Body of pancreas (tissue), 4 donors: ENCODE data around the gene PDE1A. TPM values are rescaled to one million over a fixed set of nuclear protein-coding genes. Genes with fewer than 3 reads are reported as not detected.

ENCODE experiments used
- ATAC-seq: fragments of 150-250 bp; one replicate; pipeline ENCODE4 v1.9.1; 2016
- DNase-seq, 4 donors: peaks; one replicate each; pipeline ENCODE4 v3.0.0-alpha.2; 2019
- H3K27ac ChIP-seq, 4 donors: fragments of 200-600 bp; sonication (generic); 1 replicate in 3 of 4; 2 replicates in 1 of 4; pipeline versions ENCODE4 v1.5.1 to v1.6.1; 2016 to 2019; ENCODE audit warnings: mild to moderate bottlenecking in 1 of 4, mixed read lengths in 1 of 4, moderate library complexity in 1 of 4
- H3K27me3 ChIP-seq, 2 donors: fragments of 200-600 bp; sonication (generic); one replicate each; pipeline ENCODE4 v1.6.0; 2016; ENCODE audit warnings: mild to moderate bottlenecking in 1 of 2
- H3K36me3 ChIP-seq, 2 donors: fragments of 200-600 bp; sonication (generic); replicated peaks in 1 of 2; 2 replicates each; pipeline ENCODE4 v1.5.1; 2016; ENCODE audit warnings: low read depth in 2 of 2; ENCODE audit not compliant: insufficient read depth in 1 of 2
- H3K4me1 ChIP-seq: fragments of 200-600 bp; sonication (generic); one replicate; pipeline ENCODE4 v1.6.0; 2016
- H3K4me3 ChIP-seq, 2 donors: fragments of 200-600 bp; sonication (generic); 1 replicate in 1 of 2; 2 replicates in 1 of 2; pipeline ENCODE4 v1.5.1; 2016 to 2019
- H3K9me3 ChIP-seq, 3 donors: fragments of 200-600 bp; sonication (generic); 1 replicate in 2 of 3; 2 replicates in 1 of 3; pipeline ENCODE4 v1.5.1; 2016
- POLR2A ChIP-seq, 3 donors: fragments of 450-650 bp; IDR thresholded peaks; one replicate each; pipeline ENCODE4 v1.6.1; 2016; ENCODE audit warnings: antibody characterized with exemption in 3 of 3, mild to moderate bottlenecking in 2 of 3
- WGBS, 2 donors: methylation state at CpG; one replicate each; pipeline ENCODE4 v1.1.5; 2017; 5-methylcytosine and 5-hydroxymethylcytosine counted together
- intact Hi-C: fragments of 100-400 bp; cut with DNase I; formaldehyde crosslinking; loops from one replicate; pipeline ENCODE4 v1.15.1; 2023
- total RNA-seq, 2 donors: library from RNA; depleted of rRNA; stranded (reverse); fragments of >200 nt; gene quantifications; one replicate each; pipeline ENCODE4 v1.1.0, GENCODE V29; 2016
- TF ChIP-seq, protein P1 (sequence below), 7 experiments: fragments of 450-650 bp in 4 of 7; fragments of 200-600 bp in 3 of 7; sonication (generic) in 3 of 7; IDR thresholded peaks; one replicate each; pipeline ENCODE4 v1.5.1; 2016 to 2019; ENCODE audit warnings: antibody characterized with exemption in 7 of 7

PDE1A gene
- total RNA-seq, 2 donors from 2014 or later = 4.0 to 4.2 TPM

DNA sequence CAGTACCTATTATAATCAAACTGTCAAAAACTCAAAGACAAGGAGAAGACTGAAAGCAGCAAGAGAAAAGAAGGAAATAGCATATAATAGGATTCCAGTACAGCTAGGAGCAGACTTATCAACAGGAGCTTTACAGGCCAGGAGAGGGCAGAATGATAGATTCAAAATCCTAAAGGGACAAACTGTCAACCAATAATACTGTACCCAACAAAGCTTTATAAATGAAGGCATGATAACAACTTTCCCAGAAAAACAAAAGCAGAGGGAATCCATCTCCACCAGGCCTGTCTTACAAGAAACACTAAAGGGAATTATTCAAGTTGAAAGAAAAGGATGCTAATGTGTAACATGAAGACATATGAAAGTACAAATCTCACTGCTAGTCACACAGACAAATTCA is 42.0 kb downstream of the PDE1A start:
- H3K9me3 ChIP-seq = peaks cover 0 to 5% (median 0%) of the 10 kb centered on the region in 3 donors
- TF ChIP-seq, protein P1, sequence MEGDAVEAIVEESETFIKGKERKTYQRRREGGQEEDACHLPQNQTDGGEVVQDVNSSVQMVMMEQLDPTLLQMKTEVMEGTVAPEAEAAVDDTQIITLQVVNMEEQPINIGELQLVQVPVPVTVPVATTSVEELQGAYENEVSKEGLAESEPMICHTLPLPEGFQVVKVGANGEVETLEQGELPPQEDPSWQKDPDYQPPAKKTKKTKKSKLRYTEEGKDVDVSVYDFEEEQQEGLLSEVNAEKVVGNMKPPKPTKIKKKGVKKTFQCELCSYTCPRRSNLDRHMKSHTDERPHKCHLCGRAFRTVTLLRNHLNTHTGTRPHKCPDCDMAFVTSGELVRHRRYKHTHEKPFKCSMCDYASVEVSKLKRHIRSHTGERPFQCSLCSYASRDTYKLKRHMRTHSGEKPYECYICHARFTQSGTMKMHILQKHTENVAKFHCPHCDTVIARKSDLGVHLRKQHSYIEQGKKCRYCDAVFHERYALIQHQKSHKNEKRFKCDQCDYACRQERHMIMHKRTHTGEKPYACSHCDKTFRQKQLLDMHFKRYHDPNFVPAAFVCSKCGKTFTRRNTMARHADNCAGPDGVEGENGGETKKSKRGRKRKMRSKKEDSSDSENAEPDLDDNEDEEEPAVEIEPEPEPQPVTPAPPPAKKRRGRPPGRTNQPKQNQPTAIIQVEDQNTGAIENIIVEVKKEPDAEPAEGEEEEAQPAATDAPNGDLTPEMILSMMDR (IDR thresholded peaks at IDR 0.05) = no peak
- no peak for TF ChIP-seq POLR2A (IDR thresholded peaks at IDR 0.05)
- DNase-seq = no peak
- ATAC-seq = no peak
- intact Hi-C loops = no loop called here
- H3K27me3 ChIP-seq = no peaks in the 10 kb centered on the region
- no peaks in the 10 kb centered on the region for H3K36me3 ChIP-seq
- no peak overlapping the region for H3K4me3 ChIP-seq
- H3K4me1 ChIP-seq = peaks cover under 1% of the 10 kb centered on the region
- no peak overlapping the region for H3K27ac ChIP-seq

GRCh38 chr2:182381225-182381624 is 45.6 kb downstream of the PDE1A start:
- peaks cover 0 to 5% (median 0%) of the 10 kb centered on the region in 3 donors for H3K9me3 ChIP-seq
- H3K27me3 ChIP-seq = no peaks in the 10 kb centered on the region
- intact Hi-C loops = no loop called here
- ATAC-seq (no peak), DNase-seq (no peak)
- H3K4me1 ChIP-seq = peaks cover 17% of the 10 kb centered on the region
- no peak for TF ChIP-seq POLR2A (IDR thresholded peaks at IDR 0.05)
- TF ChIP-seq, protein P1 (IDR thresholded peaks at IDR 0.05) = no peak
- no peaks in the 10 kb centered on the region for H3K36me3 ChIP-seq
- H3K4me3 ChIP-seq = no peak overlapping the region
- WGBS, 2 donors = 86 to 90% methylated on average over 8 of the region's 8 CpGs
- H3K27ac ChIP-seq = no peak overlapping the region

DNA sequence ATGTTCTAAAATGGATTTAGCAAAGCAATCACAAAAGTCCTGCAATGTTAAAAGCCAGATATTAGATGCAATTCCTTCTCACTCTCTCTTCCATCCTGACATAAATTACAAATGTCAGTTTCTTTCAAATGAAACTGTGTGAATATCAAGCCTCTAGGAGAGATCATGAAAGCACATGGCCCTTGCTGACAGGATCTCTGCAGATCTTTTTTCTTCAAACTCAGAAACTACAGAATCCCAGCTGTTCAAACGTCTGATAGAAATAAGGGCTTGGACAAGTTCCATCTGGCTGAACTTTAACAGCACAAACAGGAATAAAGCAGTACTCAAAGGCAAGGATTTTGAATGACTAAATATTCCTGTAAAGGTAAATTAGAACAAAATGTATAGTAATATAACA is 47.6 kb downstream of the PDE1A start:
- H3K4me3 ChIP-seq = no peak overlapping the region
- WGBS, 2 donors = 0% methylated on average over 1 of the region's 1 CpG
- H3K4me1 ChIP-seq = peaks cover 17% of the 10 kb centered on the region
- H3K27ac ChIP-seq = peak overlapping the region in 1 of 4 donors; percentile 26
- no peaks in the 10 kb centered on the region for H3K27me3 ChIP-seq
- no peaks in the 10 kb centered on the region for H3K36me3 ChIP-seq
- intact Hi-C loops = no loop called here
- no peaks in the 10 kb centered on the region for H3K9me3 ChIP-seq
- TF ChIP-seq POLR2A (IDR thresholded peaks at IDR 0.05) = no peak
- TF ChIP-seq, protein P1 (IDR thresholded peaks at IDR 0.05) = no peak
- ATAC-seq = peak; percentile 70
- peak in 2 of 4 donors; percentile 12 to 42 for DNase-seq

- ATAC-seq = no peak
- no peaks in the 10 kb centered on the region for H3K36me3 ChIP-seq
- no peak overlapping the region for H3K4me3 ChIP-seq
- peaks cover 17% of the 10 kb centered on the region for H3K4me1 ChIP-seq
- TF ChIP-seq POLR2A (IDR thresholded peaks at IDR 0.05) = no peak
- TF ChIP-seq, protein P1 (IDR thresholded peaks at IDR 0.05) = no peak
- no peaks in the 10 kb centered on the region for H3K9me3 ChIP-seq
- no peak for DNase-seq
- H3K27me3 ChIP-seq = no peaks in the 10 kb centered on the region
- peak overlapping the region in 1 of 4 donors; percentile 26 for H3K27ac ChIP-seq
- intact Hi-C loops = no loop called here
- WGBS, 2 donors = 25 to 31% methylated on average over 2 of the region's 2 CpGs
Measured at GRCh38 chr2:182378759-182379158, 48.1 kb downstream of the PDE1A start.

- Histone ChIP-seq H3K27me3 (no peaks in the 10 kb centered on the region), H3K36me3 (no peaks in the 10 kb centered on the region), H3K4me1 (peaks cover 17% of the 10 kb centered on the region), H3K4me3 (no peak overlapping the region), H3K9me3 (no peaks in the 10 kb centered on the region), H3K27ac (no peak overlapping the region)
- DNase-seq = no peak
- WGBS, 2 donors = 37 to 42% methylated on average over 1 of the region's 1 CpG
- no peak for ATAC-seq
- intact Hi-C loops = no loop called here
- TF ChIP-seq, protein P1 (IDR thresholded peaks at IDR 0.05) = no peak
- no peak for TF ChIP-seq POLR2A (IDR thresholded peaks at IDR 0.05)
Measured at GRCh38 chr2:182377467-182377866, 49.4 kb downstream of the PDE1A start.
